Ectodermal cell (in vitro differentiated cells): Measurements from ENCODE around the gene TRAK1.
"Not testable (repeated sequence)": the region's sequence is repeated elsewhere in the genome, so short reads cannot be mapped to it uniquely, and the experiment has no call there.

Experiments used
- H3K27ac ChIP-seq: 2 replicates; pipeline ENCODE4 v1.7.0; 2013; ENCODE audit warnings: mild to moderate bottlenecking, low read depth, low read length; ENCODE audit not compliant: insufficient read depth, poor library complexity, severe bottlenecking
- H3K27me3 ChIP-seq: 2 replicates; pipeline ENCODE4 v1.7.0; 2013; ENCODE audit warnings: mild to moderate bottlenecking, low read length; ENCODE audit not compliant: insufficient read depth, control insufficient read depth, poor library complexity, severe bottlenecking
- H3K36me3 ChIP-seq: one replicate; pipeline ENCODE4 v1.7.0; 2013; ENCODE audit warnings: low read length; ENCODE audit not compliant: control insufficient read depth, insufficient read depth
- H3K4me1 ChIP-seq: one replicate; pipeline ENCODE4 v1.7.0; 2013; ENCODE audit warnings: low read length; ENCODE audit not compliant: control insufficient read depth, insufficient read depth
- H3K4me3 ChIP-seq: 2 replicates; pipeline ENCODE4 v1.7.0; 2013; ENCODE audit warnings: low read depth, low read length, control low read depth; ENCODE audit not compliant: insufficient read depth
- H3K9me3 ChIP-seq: 2 replicates; pipeline ENCODE4 v1.7.0; 2013; ENCODE audit warnings: mild to moderate bottlenecking, low read length, moderate library complexity; ENCODE audit not compliant: control insufficient read depth
- WGBS, 2 experiments: methylation state at CpG; one replicate each; pipeline ENCODE4 v1.1.7; 2013; ENCODE audit warnings: missing lambda C conversion rate in 2 of 2; 5-methylcytosine and 5-hydroxymethylcytosine counted together

Gene TRAK1

DNA sequence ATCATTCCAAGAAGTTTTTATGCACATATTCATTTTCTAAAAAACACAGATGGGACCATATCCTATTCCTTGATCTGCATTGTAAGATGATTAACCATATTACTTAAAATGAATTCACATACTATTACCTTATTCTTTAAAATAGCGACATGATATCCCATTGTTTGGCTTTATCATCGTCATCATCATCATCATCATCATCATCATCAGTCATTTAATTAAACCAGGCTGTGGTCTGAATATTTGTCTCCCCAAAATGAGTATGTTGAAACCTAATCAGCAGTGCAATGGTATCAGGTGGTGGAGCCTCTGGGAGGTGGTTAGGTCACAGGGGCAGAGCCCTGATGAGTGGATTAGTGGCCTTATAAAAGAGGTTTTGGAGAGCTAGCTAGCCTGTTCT lies 4.4 kb downstream of the TRAK1 start:
- H3K4me1 ChIP-seq: peaks cover 10% of the 10 kb centered on the region
- H3K9me3 ChIP-seq: no peaks in the 10 kb centered on the region
- no peak overlapping the region for H3K27ac ChIP-seq
- H3K36me3 ChIP-seq: no peaks in the 10 kb centered on the region
- H3K4me3 ChIP-seq: no peak overlapping the region
- WGBS, 2 experiments: 97 to 100% methylated on average over 2 of the region's 2 CpGs
- no peaks in the 10 kb centered on the region for H3K27me3 ChIP-seq

DNA sequence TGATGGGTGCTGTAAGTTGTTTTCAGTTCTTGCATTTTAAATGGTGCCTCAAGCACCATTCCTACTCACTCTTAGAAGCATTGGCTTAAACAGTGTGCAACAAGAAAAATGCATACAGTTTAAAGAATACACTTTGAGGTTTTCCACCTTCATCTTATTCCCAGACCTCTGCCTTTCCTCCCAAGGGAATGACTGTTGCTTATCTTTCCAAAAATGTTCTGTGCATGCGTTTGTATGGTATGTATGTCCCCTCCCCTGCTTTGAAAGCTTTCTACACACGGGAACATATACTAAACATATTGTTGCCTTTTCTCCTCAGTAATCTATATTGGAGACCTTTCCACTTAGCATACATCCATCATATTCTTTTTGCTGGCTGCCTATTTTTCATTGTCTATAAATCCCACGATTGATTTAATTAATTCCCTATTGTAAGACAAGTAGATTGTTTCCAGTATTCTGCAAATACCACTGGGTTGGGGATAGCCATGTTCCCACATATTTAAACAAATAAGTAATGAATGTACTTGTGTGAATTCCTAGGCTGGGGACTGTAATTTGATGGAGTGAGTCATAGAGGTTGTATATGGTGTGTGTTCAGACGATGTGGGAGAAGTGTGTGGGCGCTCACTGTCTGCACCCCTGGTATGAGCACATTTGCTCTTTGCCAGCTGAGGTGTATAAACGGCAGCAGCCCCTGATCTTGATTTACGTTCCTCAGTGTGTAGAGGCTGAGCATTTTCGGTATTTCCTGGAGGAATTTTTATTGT lies 5.8 kb downstream of the TRAK1 start:
- WGBS, 2 experiments: 94% methylated on average over 7 to 8 of the region's 8 CpGs
- Histone ChIP-seq H3K27me3 (no peaks in the 10 kb centered on the region), H3K27ac (no peak overlapping the region), H3K4me3 (no peak overlapping the region), H3K4me1 (peaks cover 7% of the 10 kb centered on the region), H3K36me3 (no peaks in the 10 kb centered on the region), H3K9me3 (no peaks in the 10 kb centered on the region)

DNA sequence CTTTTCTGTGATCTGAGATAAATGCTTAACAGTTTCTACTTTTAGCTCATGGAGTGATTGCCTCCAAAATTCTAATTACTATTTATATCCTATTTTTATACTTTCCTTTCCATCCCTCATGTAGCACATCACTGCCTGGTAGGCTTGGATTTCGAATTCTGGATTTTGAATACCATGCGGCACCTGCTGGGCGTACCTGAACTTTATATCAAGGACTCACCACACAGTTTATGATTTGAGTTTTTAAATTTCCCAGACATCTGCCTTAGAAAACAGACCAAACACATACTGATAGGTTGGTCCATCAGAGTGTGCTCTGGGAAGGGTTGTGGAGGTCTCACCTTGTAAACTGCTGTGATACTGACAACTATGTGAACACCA lies 6.4 kb downstream of the TRAK1 start:
- H3K4me1 ChIP-seq: peaks cover 7% of the 10 kb centered on the region
- H3K27me3 ChIP-seq: no peaks in the 10 kb centered on the region
- H3K4me3 ChIP-seq: no peak overlapping the region
- H3K36me3 ChIP-seq: no peaks in the 10 kb centered on the region
- no peaks in the 10 kb centered on the region for H3K9me3 ChIP-seq
- H3K27ac ChIP-seq: no peak overlapping the region
- 90 to 96% methylated on average over 3 of the region's 3 CpGs for WGBS, 2 experiments

DNA sequence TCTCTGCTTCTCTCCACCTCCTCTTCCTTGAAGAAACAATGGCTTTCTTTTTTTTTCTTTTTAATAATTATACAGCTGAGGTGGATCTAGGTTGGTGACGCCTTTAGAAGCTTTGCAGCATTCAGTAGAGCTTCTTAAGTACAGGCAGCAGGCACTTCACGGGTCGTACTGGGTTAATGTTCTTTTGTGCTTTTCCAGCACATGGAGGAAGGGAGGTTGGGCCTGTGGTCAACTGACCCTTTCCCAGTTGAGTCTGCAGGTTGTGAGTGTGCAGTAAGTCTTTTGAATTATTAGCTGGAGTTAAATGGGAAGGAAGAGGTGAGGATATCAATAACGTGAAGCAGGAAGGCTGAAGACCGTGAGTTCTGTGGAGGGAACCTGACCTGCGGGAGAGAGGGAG lies 7.0 kb downstream of the TRAK1 start:
- Histone ChIP-seq H3K9me3 (no peaks in the 10 kb centered on the region), H3K36me3 (no peaks in the 10 kb centered on the region), H3K27me3 (no peaks in the 10 kb centered on the region), H3K4me3 (no peak overlapping the region), H3K4me1 (peaks cover 7% of the 10 kb centered on the region), H3K27ac (no peak overlapping the region)
- WGBS, 2 experiments: 82% methylated on average over 6 of the region's 6 CpGs

DNA sequence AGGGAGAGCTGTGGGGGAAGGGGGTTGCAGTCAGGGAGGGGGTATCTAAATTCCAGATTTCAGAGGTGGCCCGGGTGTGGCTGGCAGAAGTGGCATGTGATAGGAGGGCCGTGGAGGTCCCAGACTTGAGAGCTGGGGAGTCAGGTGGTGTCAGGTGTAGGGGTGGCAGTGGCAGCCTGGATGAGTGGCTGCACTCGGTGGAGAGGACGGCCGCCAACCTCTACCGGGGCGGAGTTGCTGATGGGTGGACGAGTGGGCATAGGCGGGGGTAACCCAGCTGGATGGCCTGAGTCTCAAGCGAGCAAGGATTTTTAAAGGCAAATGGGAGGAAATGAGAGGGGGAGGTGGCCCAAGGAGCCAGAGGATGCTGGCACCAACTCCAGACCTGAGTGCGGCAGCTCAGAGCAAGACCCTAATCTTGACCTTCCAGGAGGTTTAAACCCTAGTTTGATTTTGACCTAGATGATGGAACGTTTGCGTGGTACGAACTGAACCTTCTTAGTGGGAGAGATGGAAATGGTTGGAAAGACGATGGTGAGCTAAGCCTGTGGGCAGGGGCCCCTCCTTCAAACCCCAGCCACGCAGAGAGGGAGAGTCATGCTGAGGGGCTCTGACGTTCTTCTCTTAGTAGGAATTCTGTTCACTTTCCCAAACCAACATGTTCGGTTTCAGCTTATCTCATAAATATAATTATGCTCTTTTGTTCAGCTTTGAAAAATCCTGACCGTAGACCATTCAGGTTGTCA lies 8.0 kb downstream of the TRAK1 start:
- Histone ChIP-seq H3K9me3 (no peaks in the 10 kb centered on the region), H3K36me3 (peaks cover under 1% of the 10 kb centered on the region), H3K4me1 (peaks cover 7% of the 10 kb centered on the region), H3K27me3 (no peaks in the 10 kb centered on the region), H3K4me3 (no peak overlapping the region), H3K27ac (no peak overlapping the region)
- 81 to 82% methylated on average over 19 of the region's 19 CpGs for WGBS, 2 experiments

DNA sequence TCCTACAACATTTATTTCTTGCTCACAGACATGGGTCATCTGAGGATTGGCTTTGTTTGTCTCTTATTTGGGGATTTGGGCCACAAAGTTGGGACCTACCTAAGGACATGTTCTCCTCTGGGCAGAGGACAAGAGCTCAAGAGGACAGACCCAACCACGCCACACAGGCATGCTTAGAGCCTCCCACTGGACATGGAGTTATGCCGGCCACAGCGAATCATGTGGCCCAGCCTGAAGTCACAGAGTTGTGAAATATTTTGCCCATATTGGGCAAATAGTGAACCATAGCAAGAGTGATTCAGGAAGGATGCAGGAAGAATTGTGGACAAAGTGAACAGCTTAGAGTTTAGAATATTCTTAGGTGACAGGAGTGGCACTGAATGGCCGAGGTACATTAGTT lies 9.9 kb downstream of the TRAK1 start:
- Histone ChIP-seq H3K4me3 (no peak overlapping the region), H3K27ac (no peak overlapping the region), H3K27me3 (no peaks in the 10 kb centered on the region), H3K36me3 (peaks cover 2% of the 10 kb centered on the region), H3K9me3 (no peaks in the 10 kb centered on the region), H3K4me1 (peaks cover 7% of the 10 kb centered on the region)
- WGBS, 2 experiments: 95 to 97% methylated on average over 4 of the region's 4 CpGs

DNA sequence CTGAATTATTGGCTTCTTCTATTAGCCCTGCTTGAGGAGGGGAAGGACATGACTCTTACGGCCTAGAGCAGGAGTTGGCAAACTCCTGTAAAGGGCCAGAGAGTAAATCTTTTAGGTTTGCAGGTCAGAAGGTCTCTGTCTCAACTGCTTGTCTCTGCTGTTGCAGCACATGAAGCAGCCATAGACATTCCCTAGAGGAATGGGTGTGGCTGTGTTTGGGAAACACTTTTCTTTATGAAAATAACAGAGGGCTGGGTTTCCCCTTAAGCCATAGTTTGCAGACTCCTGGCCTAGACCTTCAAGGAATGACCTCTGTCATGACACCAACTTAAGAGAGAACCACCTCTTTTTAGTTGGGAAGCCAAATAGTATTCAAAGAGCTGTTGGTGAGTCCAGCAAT lies 10.3 kb downstream of the TRAK1 start:
- Histone ChIP-seq H3K27ac (no peak overlapping the region), H3K4me3 (no peak overlapping the region)
- 93 to 95% methylated on average over 1 of the region's 1 CpG for WGBS, 2 experiments

DNA sequence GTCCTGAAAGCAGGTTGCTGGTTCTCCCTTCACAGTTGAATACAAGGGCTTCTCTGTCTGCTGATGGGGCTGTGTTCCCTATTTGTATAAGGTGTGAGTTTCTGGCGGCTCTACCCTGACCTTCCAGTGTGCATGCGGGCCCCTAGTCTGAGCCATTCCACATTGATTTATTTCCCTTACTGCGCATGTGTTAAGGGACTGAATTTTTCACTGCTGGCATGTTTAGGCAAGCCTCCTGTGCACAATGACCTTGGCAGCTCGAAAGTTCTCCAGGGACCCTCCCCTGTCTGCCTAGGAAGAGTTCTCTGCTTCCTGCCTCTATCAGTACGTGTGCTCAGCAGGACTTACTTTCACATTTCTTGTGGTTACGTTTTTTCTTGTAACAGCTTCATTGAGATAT lies 11.4 kb downstream of the TRAK1 start:
- Histone ChIP-seq H3K36me3 (peaks cover 2% of the 10 kb centered on the region), H3K9me3 (no peaks in the 10 kb centered on the region), H3K27me3 (no peaks in the 10 kb centered on the region), H3K27ac (no peak overlapping the region), H3K4me3 (no peak overlapping the region), H3K4me1 (peaks cover 7% of the 10 kb centered on the region)
- WGBS, 2 experiments: 91 to 93% methylated on average over 5 to 6 of the region's 6 CpGs

More for the DNA sequence above, 10.3 kb downstream of the TRAK1 start:
- H3K27me3 ChIP-seq: no peaks in the 10 kb centered on the region
- peaks cover 7% of the 10 kb centered on the region for H3K4me1 ChIP-seq
- peaks cover 2% of the 10 kb centered on the region for H3K36me3 ChIP-seq
- H3K9me3 ChIP-seq: no peaks in the 10 kb centered on the region

DNA sequence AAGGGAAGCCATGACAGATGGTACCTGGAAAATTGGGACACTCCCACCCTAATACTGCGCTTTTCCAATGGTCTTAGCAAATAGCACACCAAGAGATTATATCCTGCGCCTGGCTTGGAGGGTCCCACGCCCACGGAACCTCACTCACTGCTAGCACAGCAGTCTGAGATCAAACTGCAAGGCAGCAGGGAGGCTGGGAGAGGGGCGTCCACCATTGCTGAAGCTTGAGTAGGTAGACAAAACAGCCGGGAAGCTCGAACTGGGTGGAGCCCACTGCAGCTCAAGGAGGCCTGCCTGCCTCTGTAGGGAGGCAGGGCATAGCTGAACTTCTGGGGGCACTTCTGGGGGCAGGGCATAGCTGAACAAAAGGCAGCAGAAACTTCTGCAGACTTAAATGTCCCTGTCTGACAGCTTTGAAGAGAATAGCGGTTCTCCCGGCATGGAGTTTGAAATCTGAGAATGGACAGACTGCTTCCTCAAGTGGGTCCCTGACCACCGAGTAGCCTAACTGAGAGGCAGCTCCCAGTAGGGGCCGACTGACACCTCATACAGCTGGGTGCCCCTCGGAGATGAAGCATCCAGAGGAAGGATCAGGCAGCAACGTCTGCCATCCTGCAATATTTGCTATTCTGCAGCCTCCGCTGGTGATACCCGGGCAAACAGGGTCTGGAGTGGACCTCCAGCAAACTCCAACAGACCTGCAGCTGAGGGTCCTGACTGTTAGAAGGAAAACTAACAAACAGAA lies 12.9 kb downstream of the TRAK1 start:
- H3K4me1 ChIP-seq, H3K36me3 ChIP-seq, H3K9me3 ChIP-seq, H3K27ac ChIP-seq, H3K4me3 ChIP-seq, H3K27me3 ChIP-seq: not testable (repeated sequence)
- whole genome bisulfite sequencing, 2 experiments: 92 to 96% methylated on average over 15 of the region's 15 CpGs

DNA sequence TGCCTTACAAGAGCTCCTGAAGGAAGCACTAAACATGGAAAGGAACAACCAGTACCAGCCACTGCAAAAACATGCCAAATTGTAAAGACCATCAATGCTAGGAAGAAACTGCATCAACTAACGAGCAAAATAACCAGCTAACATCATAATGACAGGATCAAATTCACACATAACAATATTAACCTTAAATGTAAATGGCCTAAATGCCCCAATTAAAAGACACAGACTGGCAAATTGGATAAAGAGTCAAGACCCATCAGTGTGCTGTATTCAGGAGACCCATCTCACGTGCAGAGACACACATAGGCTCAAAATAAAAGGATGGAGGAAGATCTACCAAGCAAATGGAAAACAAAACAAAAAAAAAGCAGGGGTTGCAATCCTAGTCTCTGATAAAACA lies 14.8 kb downstream of the TRAK1 start:
- H3K27me3 ChIP-seq, H3K4me1 ChIP-seq, H3K9me3 ChIP-seq, H3K4me3 ChIP-seq, H3K36me3 ChIP-seq, H3K27ac ChIP-seq: not testable (repeated sequence)
- 100% methylated on average over 1 of the region's 2 CpGs; no CpG with 5 or more reads in 1 of the 2 experiments for WGBS, 2 experiments
